Ramos (cell line): ENCODE data around the gene ATP6V1C2.

ENCODE experiments used
- in situ Hi-C: fragments of 300-500 bp; cut with MboI; formaldehyde crosslinking; loops from one replicate; pipeline ENCODE4 v1.14.3; 2022; ENCODE audit warnings: low sequenced_read_pairs; ENCODE audit not compliant: unreplicated experiment

Gene ATP6V1C2

GRCh38 chr2:10722252-10722825 lies 909 bp downstream of the ATP6V1C2 start:
- in situ Hi-C loops = no loop called here

GRCh38 chr2:10732924-10733565 lies 11.6 kb downstream of the ATP6V1C2 start:
- in situ Hi-C loops = no loop called here

- in situ Hi-C loops = no loop called here
Observed at GRCh38 chr2:10733566-10733925, 12.1 kb downstream of the ATP6V1C2 start.

GRCh38 chr2:10733980-10734379 lies 12.6 kb downstream of the ATP6V1C2 start:
- in situ Hi-C loops = no loop called here

GRCh38 chr2:10738192-10738591 lies 16.8 kb downstream of the ATP6V1C2 start:
- in situ Hi-C loops = no loop called here

- in situ Hi-C loops = no loop called here
Observed at GRCh38 chr2:10740226-10740625, 18.8 kb downstream of the ATP6V1C2 start.

GRCh38 chr2:10741139-10741538 lies 19.7 kb downstream of the ATP6V1C2 start:
- in situ Hi-C loops = no loop called here

- in situ Hi-C loops = no loop called here
Observed at GRCh38 chr2:10742666-10743065, 21.2 kb downstream of the ATP6V1C2 start.

GRCh38 chr2:10750610-10751009 lies 29.2 kb downstream of the ATP6V1C2 start:
- in situ Hi-C loops = no loop called here

- in situ Hi-C loops = no loop called here
Observed at GRCh38 chr2:10752236-10752635, 30.8 kb downstream of the ATP6V1C2 start.

- in situ Hi-C loops = no loop called here
Observed at GRCh38 chr2:10753156-10753555, 31.7 kb downstream of the ATP6V1C2 start.

GRCh38 chr2:10753876-10754275 lies 32.4 kb downstream of the ATP6V1C2 start:
- in situ Hi-C loops = no loop called here

- in situ Hi-C loops = no loop called here
Observed at GRCh38 chr2:10755621-10756020, 34.2 kb downstream of the ATP6V1C2 start.

- in situ Hi-C loops = no loop called here
Observed at GRCh38 chr2:10757814-10758286, 36.4 kb downstream of the ATP6V1C2 start.

- in situ Hi-C loops = no loop called here
Observed at GRCh38 chr2:10759151-10759714, 37.8 kb downstream of the ATP6V1C2 start.

GRCh38 chr2:10760794-10761504 lies 39.5 kb downstream of the ATP6V1C2 start:
- in situ Hi-C loops = no loop called here

- in situ Hi-C loops = no loop called here
Observed at GRCh38 chr2:10761591-10761990, 40.2 kb downstream of the ATP6V1C2 start.

GRCh38 chr2:10762651-10763460 lies 41.4 kb downstream of the ATP6V1C2 start:
- in situ Hi-C loops = no loop called here

- in situ Hi-C loops = no loop called here
Observed at GRCh38 chr2:10763461-10763800, 42.0 kb downstream of the ATP6V1C2 start.

- in situ Hi-C loops = no loop called here
Observed at GRCh38 chr2:10764096-10764785, 42.8 kb downstream of the ATP6V1C2 start.
